Kidney (tissue), 14 donors: ENCODE measurements around the gene LDLRAD3. TPM values are rescaled to one million over a fixed set of nuclear protein-coding genes. Genes with fewer than 3 reads are reported as not detected.

Source experiments
- DNase-seq, 5 donors: peaks; one replicate each; pipeline ENCODE4 v3.0.0-alpha.2; 2013 to 2020
- FAIRE-seq: peaks from 2 replicates; lab custom pipeline; 2012; peaks lifted over from hg19 to GRCh38; lab: Jason Lieb, UNC
- H3K27ac ChIP-seq, 2 donors: one replicate each; pipeline ENCODE4 v1.7.0; 2013; ENCODE audit warnings: low read depth in 2 of 2, low read length in 2 of 2, inconsistent platforms in 1 of 2
- H3K27me3 ChIP-seq: one replicate; pipeline ENCODE4 v1.7.1; 2013; ENCODE audit warnings: low read length, inconsistent platforms; ENCODE audit not compliant: control insufficient read depth, insufficient read depth
- H3K36me3 ChIP-seq, 3 donors: one replicate each; pipeline versions ENCODE4 v1.7.0 to v1.7.1; 2013; ENCODE audit warnings: low read length in 3 of 3, control low read depth in 1 of 3, inconsistent platforms in 1 of 3; ENCODE audit not compliant: insufficient read depth in 3 of 3, control insufficient read depth in 2 of 3
- H3K4me1 ChIP-seq, 3 donors: one replicate each; pipeline versions ENCODE4 v1.7.0 to v1.7.1; 2013; ENCODE audit warnings: low read length in 3 of 3, inconsistent platforms in 1 of 3, low read depth in 1 of 3; ENCODE audit not compliant: control insufficient read depth in 2 of 3, insufficient read depth in 2 of 3
- H3K4me3 ChIP-seq, 3 donors: one replicate each; pipeline versions ENCODE4 v1.7.0 to v1.8.1; 2013; ENCODE audit warnings: low read length in 3 of 3, control low read depth in 1 of 3, inconsistent platforms in 1 of 3
- H3K9ac ChIP-seq, 3 donors: one replicate each; pipeline versions ENCODE4 v1.7.0 to v1.7.1; 2013; ENCODE audit warnings: low read length in 3 of 3, control low read depth in 1 of 3, inconsistent platforms in 1 of 3
- H3K9me3 ChIP-seq, 3 donors: one replicate each; pipeline versions ENCODE4 v1.7.0 to v1.7.1; 2013; ENCODE audit warnings: low read length in 3 of 3, control low read depth in 1 of 3, inconsistent platforms in 1 of 3; ENCODE audit not compliant: control insufficient read depth in 2 of 3, insufficient read depth in 1 of 3
- CTCF ChIP-seq: IDR thresholded peaks from 3 replicates; pipeline ENCODE4 v1.5.1; 2012; ENCODE audit warnings: mild to moderate bottlenecking, moderate library complexity, borderline replicate concordance; ENCODE audit not compliant: insufficient read depth; ENCODE audit errors: extremely low read depth
- intact Hi-C: fragments of 100-400 bp; cut with DNase I; formaldehyde crosslinking; loops from one replicate; pipeline ENCODE4 v1.11.1; 2022
- polyA plus RNA-seq: library from polyadenylated mRNA; stranded (reverse); fragments of 350-450 nt; fragmentation: Illumina TruSeq; extraction: RNeasy Lipid Tissue Mini Kit (QIAGEN cat#74804); gene quantifications from one replicate; pipeline ENCODE4 v1.2.3, GENCODE V29; 2014; ENCODE audit warnings: low read depth, low replicate concordance; ENCODE audit not compliant: insufficient read depth
- total RNA-seq: library from RNA; stranded (reverse); fragmentation: NEBNext Ultra II Directional; extraction: Animal tissue kit (Norgen Biotek cat#: 25700); gene quantifications from one replicate; pipeline ENCODE4 v1.2.1, GENCODE V29; 2021
- donor health status: control.
- donor health status: control.
- donor health status: control.
- donor health status: control.
- donor health status: control.
- donor health status: DM: yes; HTN: yes; CAD: no.
- donor health status: Normal renal cell carcinoma (clear cell type).

LDLRAD3 gene
- total and polyA plus RNA-seq, 2 donors from 2014 or later: 1.2 to 14.2 TPM

DNA sequence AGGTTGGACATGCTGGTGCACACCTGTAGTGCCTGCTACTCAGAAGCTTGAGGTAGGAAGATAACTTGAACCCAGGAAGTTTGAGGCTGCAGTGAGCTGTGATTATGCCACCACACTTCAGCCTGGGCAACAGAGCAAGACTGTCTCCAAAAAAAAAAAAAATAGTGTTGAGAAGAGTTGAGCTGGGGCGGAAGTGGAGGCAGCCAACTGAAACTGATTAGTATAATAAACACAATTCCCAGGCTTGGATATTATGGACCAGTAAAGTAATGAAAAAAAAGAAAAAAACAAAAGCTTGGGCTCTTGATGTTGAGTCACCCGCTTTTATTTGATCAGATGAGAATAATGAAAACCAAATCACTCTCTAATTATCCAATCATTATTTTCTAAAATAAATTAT lies 21.0 kb downstream of the LDLRAD3 start:
- H3K27ac ChIP-seq: no peak overlapping the region

DNA sequence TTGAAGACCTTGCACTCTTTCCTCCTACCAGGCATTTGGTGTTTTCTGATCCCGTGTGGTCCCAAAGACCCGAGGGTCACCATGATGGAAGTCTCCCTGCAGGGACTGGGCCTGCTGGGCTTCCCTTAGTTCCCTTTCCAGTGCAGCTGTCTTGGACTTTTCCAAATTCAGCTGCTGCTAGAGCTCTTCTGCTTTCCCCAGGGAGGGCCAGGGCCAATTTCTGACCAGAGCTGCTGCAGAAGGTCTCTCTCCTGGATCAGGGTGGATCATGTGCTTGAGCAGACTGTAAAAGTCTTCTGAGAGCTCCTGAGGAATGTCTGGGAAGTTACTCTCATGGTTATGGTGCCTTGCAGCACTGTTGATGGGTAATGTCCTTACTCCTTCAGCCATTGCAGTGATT lies 23.2 kb downstream of the LDLRAD3 start:
- H3K27ac ChIP-seq: no peak overlapping the region
- intact Hi-C loops: no loop called here
- no peaks in the 10 kb centered on the region for H3K9me3 ChIP-seq
- peaks cover 0 to 3% (median 0%) of the 10 kb centered on the region in 3 donors for H3K4me1 ChIP-seq
- DNase-seq (no peak), FAIRE-seq (no peak)
- no peak overlapping the region for H3K9ac ChIP-seq
- TF ChIP-seq CTCF: no peak
- no peaks in the 10 kb centered on the region for H3K27me3 ChIP-seq
- no peaks in the 10 kb centered on the region for H3K36me3 ChIP-seq
- no peak overlapping the region for H3K4me3 ChIP-seq

More for the DNA sequence above, 21.0 kb downstream of the LDLRAD3 start:
- Histone ChIP-seq H3K4me1 (peaks cover 0 to 2% (median 0%) of the 10 kb centered on the region in 3 donors), H3K4me3 (no peak overlapping the region), H3K36me3 (no peaks in the 10 kb centered on the region), H3K27me3 (no peaks in the 10 kb centered on the region), H3K9me3 (no peaks in the 10 kb centered on the region), H3K9ac (no peak overlapping the region)
- no peak for FAIRE-seq
- no peak for TF ChIP-seq CTCF
- DNase-seq: peak in 2 of 5 donors; percentile 51 to 54
- intact Hi-C loops: no loop called here

- Histone ChIP-seq H3K4me3 (no peak overlapping the region), H3K36me3 (no peaks in the 10 kb centered on the region), H3K9ac (no peak overlapping the region), H3K27me3 (no peaks in the 10 kb centered on the region), H3K9me3 (no peaks in the 10 kb centered on the region), H3K27ac (no peak overlapping the region), H3K4me1 (peaks cover 0 to 3% (median 0%) of the 10 kb centered on the region in 3 donors)
- intact Hi-C loops: no loop called here
- TF ChIP-seq CTCF: no peak
- no peak for FAIRE-seq
- DNase-seq: no peak
These were observed 24.7 kb downstream of the LDLRAD3 start for GRCh38 chr11:35968386-35969088.
